ENCODE measurements around the gene RBM19. TPM values are rescaled to one million over a fixed set of nuclear protein-coding genes. Genes with fewer than 3 reads are reported as not detected.
"Not testable (repeated sequence)": the region's sequence is repeated elsewhere in the genome, so short reads cannot be mapped to it uniquely, and the experiment has no call there.

The RBM19 gene
- total RNA-seq, 1 experiment from 2014 or later = 9.5 TPM

DNA sequence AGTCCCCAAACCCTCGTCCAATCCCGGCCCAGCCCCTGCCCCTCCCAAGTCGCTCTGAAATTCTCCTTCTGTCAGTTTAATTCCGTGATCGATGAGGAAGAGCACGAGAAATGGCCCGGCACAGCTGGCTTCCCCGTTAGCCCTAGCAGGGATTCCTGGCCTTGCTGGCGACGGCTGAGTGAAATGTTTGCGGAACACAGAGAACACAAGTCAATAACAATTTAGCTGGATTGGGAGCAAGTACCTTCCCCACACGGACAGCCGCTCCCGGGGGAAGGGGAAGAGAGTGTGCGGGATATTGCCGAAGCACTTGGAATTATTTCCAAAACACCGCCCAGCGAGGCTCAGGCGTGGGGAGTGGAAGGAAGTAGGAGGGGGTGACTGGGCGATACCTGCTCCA lies 134.6 kb downstream of the RBM19 start:
- DNase-seq (ENCODE audit: low spot score) = no peak

DNA sequence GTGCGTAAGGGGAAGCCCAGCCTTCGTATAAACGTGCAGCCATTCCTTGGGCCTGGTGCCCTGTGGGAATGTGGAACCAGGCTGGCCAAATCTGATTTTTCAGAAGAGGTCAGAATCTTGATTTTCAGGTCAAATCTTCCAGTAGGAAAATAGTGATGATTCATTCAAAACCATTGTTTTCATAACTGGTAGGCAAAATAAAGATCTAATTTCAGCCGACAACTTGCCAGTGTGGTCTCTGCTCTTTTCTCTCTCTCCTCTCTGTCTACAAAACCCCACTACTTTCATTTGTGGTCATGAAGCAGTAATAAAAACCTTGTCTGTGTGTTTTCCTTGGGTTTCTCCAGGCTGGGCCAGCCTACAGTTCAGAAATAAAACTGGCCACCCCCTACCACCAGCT lies 135.1 kb downstream of the RBM19 start:
- peak; percentile 53 for DNase-seq (ENCODE audit: low spot score)

DNA sequence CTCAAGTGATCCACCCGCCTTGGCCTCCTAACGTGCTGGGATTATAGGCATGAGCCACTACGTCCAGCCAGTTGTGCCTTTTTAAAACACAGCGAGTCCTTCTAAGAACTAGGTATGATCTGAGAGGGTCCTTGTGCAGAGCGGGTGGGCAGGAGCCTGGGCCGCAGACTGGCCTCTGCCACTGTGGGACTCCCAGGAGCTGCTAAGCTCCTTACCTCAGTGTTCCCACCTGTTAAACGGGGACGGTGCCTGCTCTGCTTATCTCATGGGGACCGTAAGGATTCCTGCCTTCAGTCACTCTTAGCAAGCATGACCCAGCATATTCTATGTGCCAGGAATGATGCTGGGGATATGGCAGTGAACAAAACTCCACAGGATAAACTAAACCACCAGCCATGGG lies 136.9 kb downstream of the RBM19 start:
- DNase-seq (ENCODE audit: low spot score) = no peak

DNA sequence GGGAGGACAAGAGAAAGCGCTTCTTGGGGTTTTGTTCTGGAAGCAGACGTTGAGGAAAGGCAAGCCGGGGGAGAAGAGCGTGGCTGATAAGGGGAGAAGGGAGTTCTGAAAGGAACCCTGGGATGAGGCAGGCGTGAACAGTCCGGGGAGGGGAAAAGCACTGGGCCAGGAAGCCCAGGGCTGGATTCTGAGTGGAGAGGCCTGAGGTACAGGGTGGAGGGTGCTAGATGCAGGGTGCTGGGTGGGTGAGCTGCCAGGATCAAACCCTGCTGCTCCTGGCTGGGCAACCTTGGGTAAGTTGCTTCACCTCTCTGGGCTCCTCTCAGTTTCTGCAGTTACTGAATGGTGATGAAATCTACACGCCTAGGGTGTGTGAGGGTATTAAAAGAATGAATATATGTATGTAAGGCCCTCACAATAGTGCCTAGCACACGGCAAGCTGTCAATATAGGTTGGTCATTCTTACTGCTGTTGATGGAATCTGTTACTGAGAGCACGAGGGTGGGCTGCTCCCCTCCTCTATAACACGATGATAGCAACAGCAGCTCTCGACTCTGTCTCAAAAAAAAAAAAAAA lies 138.5 kb downstream of the RBM19 start:
- no peak for DNase-seq (ENCODE audit: low spot score)

DNA sequence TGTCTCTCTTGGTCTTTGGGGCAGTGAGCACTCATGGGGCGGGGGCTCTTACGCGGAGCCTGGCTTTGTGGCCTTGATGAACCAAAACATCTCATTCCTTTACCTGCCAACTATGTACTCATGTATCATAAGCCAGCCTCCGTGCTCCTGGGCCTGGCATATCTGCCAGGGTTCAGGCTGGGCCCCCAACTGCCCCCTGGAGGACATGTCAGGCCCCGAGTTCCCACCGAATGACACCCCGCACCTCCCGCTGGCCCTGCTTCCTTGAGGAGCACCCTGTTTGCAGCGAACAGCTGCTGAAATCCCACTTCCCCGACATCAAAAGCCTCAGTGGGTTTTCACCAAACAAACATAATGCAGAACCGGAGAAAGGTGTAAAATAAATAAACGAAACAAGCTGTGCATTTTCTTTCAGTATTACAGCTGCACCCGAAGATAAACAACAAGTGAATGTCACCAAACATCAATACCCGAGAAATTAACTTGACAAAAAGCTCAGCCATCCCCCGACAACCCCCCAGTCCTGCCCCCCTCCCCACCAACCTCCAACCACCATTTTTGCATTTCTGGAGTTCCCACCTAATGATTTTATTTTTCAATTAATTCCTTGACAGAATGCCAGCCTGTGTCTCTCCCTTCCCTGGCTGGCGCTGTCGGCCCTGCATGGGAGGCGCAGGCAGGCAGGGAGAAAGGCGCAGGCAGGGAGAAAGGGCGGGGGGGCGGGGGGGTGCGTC lies 139.2 kb downstream of the RBM19 start:
- DNase-seq (ENCODE audit: low spot score) = no peak

DNA sequence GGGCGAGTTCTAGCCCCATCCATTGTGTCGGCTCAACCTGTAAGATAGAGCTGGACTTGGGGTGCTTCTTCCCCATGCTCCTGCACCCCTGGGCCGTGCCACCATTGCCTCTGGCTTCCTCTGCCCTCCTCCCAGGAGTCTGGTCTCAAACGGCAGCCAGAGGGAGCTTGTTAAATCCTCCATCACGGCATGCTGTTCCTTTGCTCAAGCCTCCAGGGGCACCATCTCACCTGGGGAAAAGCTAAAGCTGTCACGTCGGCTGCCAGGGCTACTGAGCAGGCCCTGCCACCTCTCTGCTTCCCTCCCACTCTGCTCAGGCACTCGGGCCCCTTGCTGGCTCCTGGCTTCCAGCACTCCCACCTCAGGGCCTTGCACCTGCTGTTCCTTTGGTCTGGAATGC lies 140.4 kb downstream of the RBM19 start:
- DNase-seq (ENCODE audit: low spot score) = no peak

DNA sequence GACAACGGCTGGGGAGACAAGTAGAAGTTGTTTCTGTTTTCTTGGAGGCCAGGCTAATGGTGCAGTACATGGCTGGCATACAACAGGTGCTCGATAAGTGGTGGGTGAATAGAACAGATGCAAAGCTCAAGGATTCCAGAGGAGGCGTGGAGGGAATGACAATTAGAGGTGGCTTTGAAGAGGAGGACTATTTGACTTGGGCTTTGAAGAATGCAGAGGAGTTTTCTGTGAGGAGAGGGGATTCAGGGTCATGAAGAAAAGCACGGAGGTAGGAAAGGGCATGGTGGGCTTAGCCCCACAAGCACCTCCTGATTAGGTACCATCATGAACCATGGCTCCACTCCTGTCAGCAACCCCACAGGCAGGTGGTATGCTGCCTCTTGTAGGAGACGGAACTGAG lies 142.3 kb downstream of the RBM19 start:
- no peak for DNase-seq (ENCODE audit: low spot score)

DNA sequence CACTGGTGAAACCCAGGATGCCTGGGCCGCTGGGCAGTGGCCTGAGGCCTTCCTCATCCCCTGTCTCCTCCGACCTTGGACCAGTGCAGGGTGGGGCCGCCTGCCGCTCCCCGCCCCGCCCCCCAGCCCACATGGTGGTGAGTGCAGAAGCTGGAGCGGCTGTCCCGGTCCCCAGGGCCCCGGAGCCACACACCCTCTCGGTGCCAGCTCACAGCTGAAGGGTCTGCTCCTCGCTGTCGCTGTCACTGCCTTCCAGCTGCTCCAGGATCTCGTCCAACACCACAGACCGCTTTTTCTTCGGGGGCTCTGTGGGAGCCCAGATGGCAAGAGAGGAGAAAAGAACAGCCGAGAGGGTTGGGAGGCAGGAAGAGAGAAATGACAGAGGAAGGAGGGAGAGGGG lies 143.1 kb downstream of the RBM19 start:
- DNase-seq (ENCODE audit: low spot score) = no peak

DNA sequence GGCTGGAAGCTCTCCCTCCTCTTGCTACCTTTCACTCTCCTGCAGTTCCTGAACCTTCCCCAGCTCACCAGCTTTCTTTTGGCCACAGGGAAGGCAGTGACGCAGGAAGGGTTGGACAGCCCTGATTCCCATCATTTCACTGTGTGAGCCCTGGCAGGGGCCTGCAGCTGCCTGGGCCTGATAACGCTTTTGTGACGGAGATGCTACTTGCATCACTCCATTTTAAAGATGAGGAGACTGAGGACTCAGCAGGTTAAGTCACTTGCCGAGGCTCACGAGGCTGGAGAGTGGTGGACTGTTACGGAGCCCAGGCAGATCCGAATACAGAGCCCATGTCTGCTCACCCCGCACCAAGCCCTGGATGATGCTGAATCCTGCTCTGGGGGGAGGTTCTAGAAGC lies 145.3 kb downstream of the RBM19 start:
- no peak for DNase-seq (ENCODE audit: low spot score)

DNA sequence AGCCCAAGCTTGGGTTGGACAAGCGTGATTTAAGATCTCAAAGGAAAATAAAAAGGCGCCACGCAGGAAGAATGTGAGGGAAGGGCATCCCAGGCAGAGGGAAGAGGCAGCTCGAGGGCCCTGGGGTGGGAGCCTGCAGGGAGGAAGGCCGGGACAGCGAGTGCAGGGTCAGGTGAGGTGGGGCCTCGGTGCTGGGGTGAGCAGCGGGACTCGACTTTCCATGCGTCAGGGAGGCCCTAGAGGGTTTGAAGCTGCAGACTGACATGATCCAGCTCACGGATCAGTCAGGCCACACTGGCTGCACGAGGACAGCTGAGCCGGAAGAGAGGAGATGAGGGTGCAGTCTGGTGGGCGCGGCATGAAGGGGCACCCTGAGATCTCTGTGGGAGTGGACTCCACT lies 145.8 kb downstream of the RBM19 start:
- DNase-seq (ENCODE audit: low spot score) = no peak

DNA sequence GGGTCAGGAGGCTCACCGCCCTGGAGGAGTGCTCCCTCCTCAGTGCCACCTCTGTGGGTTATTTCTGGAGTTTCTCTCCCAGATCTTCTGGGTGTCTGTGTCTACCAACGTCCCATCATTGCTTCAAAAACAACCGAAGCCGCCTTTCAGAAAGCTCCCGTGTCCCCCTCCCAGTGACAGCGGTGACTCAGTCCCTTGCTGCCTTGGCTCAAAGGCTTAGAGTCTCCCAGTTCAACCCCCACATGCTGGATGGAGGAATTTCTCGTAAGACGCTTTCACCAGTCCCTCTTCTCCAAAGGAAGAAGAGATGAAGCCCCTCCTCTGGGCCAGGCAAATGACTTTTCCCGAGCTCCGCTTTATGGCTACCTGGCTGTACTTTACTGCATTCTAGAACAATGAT lies 146.6 kb downstream of the RBM19 start:
- no peak for DNase-seq (ENCODE audit: low spot score)

DNA sequence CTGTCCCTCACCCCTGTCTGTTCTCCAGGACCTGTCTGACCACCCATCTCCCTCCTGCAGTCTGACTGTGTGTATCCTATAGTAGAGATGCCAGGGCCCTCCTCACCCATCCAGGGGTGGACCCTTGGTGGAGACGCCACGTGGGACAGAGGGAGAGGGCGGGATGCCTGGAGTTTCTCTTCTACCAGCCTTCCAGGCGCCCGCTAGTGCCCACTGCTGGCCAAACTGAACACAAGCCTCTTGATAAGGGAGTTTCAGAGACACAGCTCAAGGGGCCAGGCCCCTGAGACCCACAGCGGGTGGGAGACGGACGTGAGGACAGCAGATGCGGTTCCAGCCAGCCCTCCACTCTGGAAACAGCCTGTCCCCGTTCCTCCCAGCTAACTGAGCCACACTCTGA lies 147.3 kb downstream of the RBM19 start:
- DNase-seq (ENCODE audit: low spot score) = no peak

DNA sequence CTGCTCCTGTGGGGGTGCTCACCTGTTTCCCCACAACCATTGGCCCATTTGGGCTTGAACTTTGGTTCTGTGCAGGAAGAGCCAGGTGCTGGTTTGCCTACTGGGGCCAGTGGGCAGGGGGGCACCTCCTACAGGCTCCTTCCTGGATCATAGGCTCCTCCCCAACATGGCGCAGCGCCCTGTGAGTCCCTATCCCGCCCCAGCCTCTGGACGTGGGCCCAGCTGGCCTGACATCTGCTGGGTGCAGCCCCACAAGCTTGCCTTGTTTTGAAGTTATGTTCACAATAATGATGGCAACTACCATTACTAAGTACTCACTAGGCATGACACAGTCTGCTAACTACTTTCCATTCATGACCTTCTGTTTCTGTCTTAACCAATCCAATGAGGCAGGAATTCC lies 147.8 kb downstream of the RBM19 start:
- DNase-seq (ENCODE audit: low spot score) = no peak

DNA sequence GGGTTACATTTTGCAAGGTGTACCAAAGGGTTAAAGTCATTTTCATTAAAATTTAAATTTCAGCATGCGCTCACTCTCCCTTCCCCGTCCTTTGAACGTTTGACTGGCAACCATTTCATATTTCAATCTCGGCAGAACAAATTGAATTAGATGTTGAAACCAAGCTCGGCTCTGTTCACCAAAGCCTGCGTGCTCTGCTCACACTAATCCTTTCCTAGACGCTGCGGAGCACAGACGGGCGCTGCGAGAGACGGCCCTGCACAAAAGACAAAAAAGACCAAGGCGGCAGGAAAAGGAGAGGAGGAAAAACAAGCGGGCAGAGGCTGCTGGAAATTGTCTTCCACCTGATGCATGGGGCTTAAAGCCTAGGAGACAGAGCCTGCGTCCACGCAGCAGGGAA lies 149.3 kb downstream of the RBM19 start:
- no peak for DNase-seq (ENCODE audit: low spot score)

DNA sequence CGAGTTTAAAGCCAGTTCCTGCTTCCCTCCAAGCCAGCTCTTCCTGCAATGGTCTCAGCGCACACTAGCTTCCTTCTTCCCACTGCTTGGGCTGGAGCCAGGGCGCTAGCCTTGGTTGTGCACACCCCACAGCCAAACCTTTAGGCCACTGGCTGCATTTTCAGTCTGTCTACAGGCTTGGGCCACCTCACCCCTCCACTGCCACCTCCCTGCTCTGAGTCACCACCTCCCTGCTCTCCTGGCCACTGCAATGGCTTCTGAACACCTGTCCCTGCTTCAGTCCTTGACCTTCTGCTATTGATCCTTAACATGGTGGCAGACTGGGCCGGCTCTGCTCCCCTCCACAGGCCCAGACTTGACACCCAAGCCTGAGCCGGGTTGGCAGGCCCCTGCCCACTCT lies 151.1 kb downstream of the RBM19 start:
- DNase-seq (ENCODE audit: low spot score) = no peak

DNA sequence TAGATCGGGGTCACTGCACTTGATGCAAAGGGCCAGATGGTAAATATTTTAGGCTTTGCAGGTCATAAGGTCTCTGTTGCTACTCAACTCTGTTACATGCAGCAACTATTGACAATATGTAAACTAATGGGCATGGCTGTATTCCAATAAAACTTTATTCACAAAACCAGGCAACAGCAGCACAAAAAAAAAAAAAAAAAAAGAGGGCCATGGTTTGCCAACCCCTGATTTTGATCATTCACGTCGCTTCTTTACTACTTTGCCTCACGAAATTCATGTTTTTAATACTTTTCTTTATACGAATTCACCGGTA lies 152.9 kb downstream of the RBM19 start:
- DNase-seq (ENCODE audit: low spot score) = no peak

DNA sequence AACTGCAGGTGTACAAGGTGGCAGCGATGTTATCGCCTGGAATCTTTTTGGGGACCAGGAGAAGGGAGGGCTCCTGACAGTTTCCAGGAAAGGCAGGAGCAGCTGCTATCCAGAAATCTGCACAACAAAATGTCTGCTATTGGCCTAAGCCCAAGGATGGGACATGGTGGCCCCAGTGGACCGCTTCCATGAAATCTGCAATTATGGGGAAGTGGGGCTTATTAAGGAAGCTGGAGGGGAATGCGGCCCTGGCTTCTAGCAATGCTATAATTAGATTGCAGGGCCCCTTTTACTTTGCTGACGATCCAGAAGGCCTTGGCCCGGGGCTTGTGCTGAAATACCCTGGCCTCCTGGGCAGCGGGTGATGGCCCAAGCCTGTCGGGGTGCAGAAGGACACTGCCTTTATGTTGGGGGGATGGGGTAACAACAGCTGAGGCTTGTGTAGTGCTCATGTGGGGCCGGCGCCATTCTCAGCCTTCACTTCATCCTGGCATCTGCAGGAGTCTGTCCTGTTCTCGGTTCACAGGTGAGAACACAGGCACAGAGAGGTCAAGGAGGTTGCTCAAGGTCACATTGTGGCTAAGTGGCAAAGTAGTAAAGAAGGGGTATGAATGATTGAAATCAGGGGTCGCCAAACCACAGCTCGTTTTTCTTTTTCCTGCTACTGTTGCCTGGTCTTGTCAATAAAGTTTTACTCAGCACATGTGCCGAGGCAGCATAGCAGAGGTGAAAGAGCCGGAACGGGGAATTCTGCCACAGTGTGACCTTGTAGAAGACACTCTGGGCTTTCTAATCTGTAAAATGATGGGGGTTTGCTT lies 153.5 kb downstream of the RBM19 start:
- DNase-seq (ENCODE audit: low spot score) = no peak

DNA sequence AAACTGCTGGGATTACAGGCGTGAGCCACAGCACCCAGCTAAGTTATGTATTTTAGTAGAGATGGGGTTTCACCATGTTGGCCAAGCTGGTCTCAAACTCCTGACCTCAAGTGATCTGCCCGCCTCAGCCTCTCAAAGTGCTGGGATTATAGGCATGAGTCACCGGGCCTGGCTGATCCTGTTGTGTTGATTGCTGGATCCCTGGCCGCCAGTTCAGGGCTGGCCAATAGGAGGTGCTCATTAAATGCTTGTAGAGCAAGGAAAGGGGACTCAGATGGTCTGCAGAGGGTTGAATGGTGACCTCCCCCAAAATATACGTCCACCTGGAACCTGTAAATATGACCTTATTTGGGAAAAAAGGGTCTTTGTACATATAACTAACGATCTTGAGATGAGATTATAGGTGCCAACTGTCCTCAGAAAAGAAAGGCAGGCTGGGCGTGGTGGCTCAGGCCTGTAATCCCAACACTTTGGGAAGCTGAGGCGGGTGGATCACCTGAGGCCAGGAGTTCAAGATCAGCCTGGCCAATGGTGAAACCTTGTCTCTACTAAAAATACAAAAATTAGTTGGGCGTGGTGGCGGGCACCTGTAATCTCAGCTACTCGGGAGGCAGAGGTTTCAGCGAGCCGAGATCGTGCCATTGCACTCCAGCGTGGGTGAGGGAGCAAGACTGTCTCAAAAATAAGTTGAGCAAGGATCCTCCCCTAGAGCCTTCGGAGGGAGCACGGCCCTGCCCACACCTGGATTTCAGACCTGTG lies 156.5 kb downstream of the RBM19 start:
- DNase-seq (ENCODE audit: low spot score) = not testable (repeated sequence)

DNA sequence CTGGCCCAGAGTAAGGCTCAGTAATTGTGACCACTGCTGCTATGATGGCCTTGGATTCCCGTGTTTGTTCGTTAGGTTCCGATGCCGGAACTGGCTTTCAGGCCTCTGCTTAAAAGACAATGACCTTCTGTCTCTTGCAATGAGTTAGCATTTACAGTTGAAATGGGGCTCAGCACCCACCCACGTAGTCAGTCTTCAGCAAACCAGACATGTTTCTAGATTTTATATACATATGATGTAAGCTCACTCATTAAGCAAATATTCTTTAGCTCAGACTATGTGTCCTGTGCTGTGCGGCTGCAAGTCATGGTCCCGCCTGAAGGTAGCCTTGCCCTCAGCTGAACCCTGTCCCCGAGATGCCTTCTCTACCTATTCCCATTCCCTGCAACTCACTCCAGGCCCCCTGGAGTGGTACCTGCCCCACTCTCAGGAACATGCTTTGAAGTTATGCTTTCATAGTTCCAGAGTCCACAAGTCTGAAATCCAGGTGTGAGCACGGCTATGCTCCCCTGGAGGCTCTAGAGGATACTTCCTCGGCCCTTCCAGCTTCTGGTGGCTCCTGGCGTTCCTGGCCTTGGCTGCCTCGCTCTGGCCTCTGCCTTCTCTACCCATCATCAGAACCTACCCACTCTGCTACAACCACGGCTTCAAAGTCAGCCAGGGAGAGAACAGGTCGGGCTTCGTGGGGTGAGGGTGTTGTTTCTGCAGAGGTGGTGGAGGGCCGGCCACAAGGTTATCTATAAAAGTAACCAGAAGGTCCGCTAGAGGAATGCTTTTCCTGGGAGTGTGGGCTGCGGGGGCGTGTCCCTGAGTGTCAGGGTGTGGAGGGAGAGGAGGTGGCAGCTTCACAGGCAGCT lies 157.8 kb downstream of the RBM19 start:
- no peak for DNase-seq (ENCODE audit: low spot score)

DNA sequence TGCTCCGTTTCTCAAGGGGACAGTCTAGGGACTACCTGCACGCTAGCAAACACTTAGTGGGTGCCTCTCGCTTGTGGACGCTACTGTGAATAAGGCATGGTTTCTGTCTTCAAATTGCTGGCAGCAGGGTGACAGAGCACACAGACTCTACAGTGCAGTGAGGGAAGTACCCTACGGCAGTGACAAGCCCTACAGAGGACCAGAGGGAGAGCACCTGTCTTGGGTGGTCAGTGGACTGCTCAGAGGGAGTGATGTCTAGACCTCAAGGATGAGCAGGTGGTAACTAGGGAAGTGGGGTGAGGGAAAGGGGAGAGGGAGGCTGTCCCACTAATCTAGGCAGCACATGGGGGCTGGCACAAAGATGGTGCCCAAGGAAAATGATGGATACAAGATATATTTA lies 160.5 kb downstream of the RBM19 start:
- no peak for DNase-seq (ENCODE audit: low spot score)

DNA sequence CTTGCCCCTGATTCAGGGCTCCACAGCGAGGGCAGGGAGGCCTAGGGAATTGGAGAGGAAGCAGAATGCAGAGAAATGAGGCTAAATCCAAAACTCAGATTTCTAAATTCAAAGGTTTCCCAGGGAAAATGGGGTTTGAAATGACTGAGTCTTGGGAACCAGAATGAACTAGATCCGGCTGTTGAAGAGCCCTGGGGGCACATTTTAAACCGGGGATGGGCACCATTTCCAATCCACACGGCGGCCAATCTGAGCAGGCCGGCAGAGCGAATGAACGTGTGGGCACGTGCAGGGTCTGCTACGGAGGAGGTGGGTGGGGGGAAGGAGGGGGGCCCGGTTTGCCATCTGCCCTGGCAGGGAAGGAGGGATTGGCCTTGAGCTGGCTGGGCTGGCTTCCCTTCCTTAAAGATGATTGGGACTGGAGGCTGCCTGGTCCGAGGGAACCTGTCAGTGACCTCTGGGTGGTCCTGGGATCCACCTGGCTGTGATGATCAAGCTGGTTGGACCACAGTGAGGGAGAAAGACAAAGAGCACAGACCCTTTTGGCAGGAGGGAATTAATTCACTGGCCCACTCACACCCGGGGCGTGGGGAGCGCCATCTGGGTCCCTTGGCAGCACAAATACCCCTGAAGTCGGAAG lies 161.0 kb downstream of the RBM19 start:
- DNase-seq (ENCODE audit: low spot score) = no peak
